B cell (primary cell): ENCODE data around the gene NAA15. TPM values are rescaled to one million over a fixed set of nuclear protein-coding genes. Genes with fewer than 3 reads are reported as not detected.

Experiments
- ATAC-seq: fragments of 200-7000 bp; cut with Tn5 transposase; one replicate; pipeline ENCODE4 v1.10.0; 2021; ENCODE audit warnings: low read depth, mild to moderate bottlenecking, moderate number of reproducible peaks, moderate library complexity
- CTCF ChIA-PET: fragments of 350-600 bp; sonication (Branson Sonifier 250); formaldehyde crosslinking; loops from one replicate; lab custom pipeline; 2021; ENCODE audit warnings: antibody characterized with exemption, inconsistent platforms; lab: Charles Lee
- POLR2A ChIA-PET: fragments of 350-600 bp; sonication (Branson Sonifier 250); formaldehyde crosslinking; loops from one replicate; lab custom pipeline; 2021; ENCODE audit warnings: antibody characterized with exemption; lab: Charles Lee
- DNase-seq: peaks from one replicate; pipeline ENCODE4 v3.0.0; 2013
- H2AFZ ChIP-seq: 2 replicates; pipeline ENCODE4 v1.6.1; 2012; ENCODE audit warnings: mild to moderate bottlenecking, low read depth, low read length; ENCODE audit not compliant: insufficient read depth, poor library complexity, severe bottlenecking
- H3K27ac ChIP-seq, 2 donors: 1 replicate in 1 of 2; 2 replicates in 1 of 2; pipeline ENCODE4 v1.5.1; 2012 to 2013; ENCODE audit warnings: low read length in 2 of 2, mild to moderate bottlenecking in 2 of 2, moderate library complexity in 1 of 2
- H3K27me3 ChIP-seq, 4 experiments: fragments of 200-600 bp in 1 of 4; sonication (generic) in 1 of 4; replicated peaks in 1 of 4; 1 replicate in 2 of 4; 2 replicates in 2 of 4; pipeline versions ENCODE4 v1.6.1 to v1.7.0; 2013 to 2016; ENCODE audit warnings: low read length in 3 of 4, mild to moderate bottlenecking in 2 of 4, mixed read lengths in 1 of 4, moderate library complexity in 1 of 4; ENCODE audit not compliant: insufficient read depth in 4 of 4, control insufficient read depth in 3 of 4; ENCODE audit errors: control extremely low read depth in 1 of 4
- H3K36me3 ChIP-seq, 2 experiments: replicated peaks in 1 of 2; 1 replicate in 1 of 2; 2 replicates in 1 of 2; pipeline versions ENCODE4 v1.6.1 to v1.7.1; 2013; ENCODE audit warnings: low read length in 1 of 2; ENCODE audit not compliant: insufficient read depth in 2 of 2, control insufficient read depth in 1 of 2; ENCODE audit errors: control extremely low read depth in 1 of 2, extremely low read depth in 1 of 2
- H3K4me1 ChIP-seq, 2 donors: fragments of 200-600 bp in 1 of 2; sonication (generic) in 1 of 2; 1 replicate in 1 of 2; 2 replicates in 1 of 2; pipeline versions ENCODE4 v1.5.1 to v1.6.1; 2013 to 2017; ENCODE audit warnings: low read length in 2 of 2; ENCODE audit not compliant: control insufficient read depth in 2 of 2, insufficient read depth in 2 of 2
- H3K4me2 ChIP-seq: replicated peaks from 2 replicates; pipeline ENCODE3; 2012; ENCODE audit warnings: mild to moderate bottlenecking, low read depth, low read length; ENCODE audit not compliant: poor library complexity, severe bottlenecking
- H3K4me3 ChIP-seq, 5 experiments: fragments of 200-600 bp in 1 of 5; sonication (generic) in 1 of 5; 1 replicate in 3 of 5; 2 replicates in 2 of 5; pipeline versions ENCODE4 v1.5.1 to v1.7.0; 2011 to 2016; ENCODE audit warnings: low read length in 4 of 5, mild to moderate bottlenecking in 4 of 5, low read depth in 2 of 5, control low read depth in 1 of 5, moderate library complexity in 1 of 5; ENCODE audit not compliant: insufficient read depth in 1 of 5; ENCODE audit errors: control extremely low read depth in 1 of 5, extremely low read depth in 1 of 5
- H3K79me2 ChIP-seq: fragments of 200-600 bp; sonication (generic); one replicate; pipeline ENCODE4 v1.6.0; 2016; ENCODE audit warnings: low read length; ENCODE audit not compliant: control insufficient read depth, insufficient read depth
- H3K9ac ChIP-seq: fragments of 200-600 bp; sonication (generic); 2 replicates; pipeline ENCODE4 v1.6.1; 2017; ENCODE audit warnings: mild to moderate bottlenecking, low read length, moderate library complexity
- H3K9me3 ChIP-seq, 3 donors: one replicate each; pipeline versions ENCODE4 v1.6.1 to v1.7.1; 2013; ENCODE audit warnings: low read length in 2 of 3; ENCODE audit not compliant: control insufficient read depth in 2 of 3, insufficient read depth in 1 of 3; ENCODE audit errors: control extremely low read depth in 1 of 3
- H4K20me1 ChIP-seq: 2 replicates; pipeline ENCODE4 v1.6.0; 2012; ENCODE audit warnings: mild to moderate bottlenecking, low read length; ENCODE audit not compliant: insufficient read depth, control insufficient read depth, poor library complexity, severe bottlenecking
- H3K27ac Mint-ChIP-seq: one replicate; pipeline ENCODE4 v1.8.0; 2021; ENCODE audit warnings: mixed read lengths
- H3K27me3 Mint-ChIP-seq: one replicate; pipeline ENCODE4 v1.8.0; 2021; ENCODE audit warnings: mixed read lengths
- H3K4me1 Mint-ChIP-seq: one replicate; pipeline ENCODE4 v1.8.0; 2021; ENCODE audit warnings: mixed read lengths
- H3K4me3 Mint-ChIP-seq: one replicate; pipeline ENCODE4 v1.8.0; 2021; ENCODE audit warnings: mixed read lengths
- H3K9me3 Mint-ChIP-seq: one replicate; pipeline ENCODE4 v1.8.0; 2022; ENCODE audit warnings: mixed read lengths; ENCODE audit not compliant: insufficient read depth
- EZH2 ChIP-seq: IDR thresholded peaks from 2 replicates; pipeline ENCODE4 v1.6.1; 2012; ENCODE audit warnings: borderline replicate concordance, low read depth, mild to moderate bottlenecking, moderate library complexity, low read length; ENCODE audit not compliant: insufficient read depth, poor library complexity, severe bottlenecking
- WGBS: methylation state at CpG from one replicate; pipeline ENCODE4 v1.1.5; 2013; ENCODE audit warnings: missing lambda C conversion rate; ENCODE audit not compliant: insufficient coverage; 5-methylcytosine and 5-hydroxymethylcytosine counted together
- intact Hi-C: fragments of 100-400 bp; cut with micrococcal nuclease; formaldehyde crosslinking; loops from one replicate; pipeline ENCODE4 v1.10.0; 2022
- polyA plus RNA-seq: library from polyadenylated mRNA; depleted of rRNA; stranded (reverse); fragments of >200 nt; gene quantifications from 2 replicates; pipeline ENCODE4 v1.2.3, GENCODE V29; 2012
- total RNA-seq, 2 donors: library from RNA; stranded (reverse); fragments of 120-200 nt in 1 of 2; gene quantifications; 1 replicate in 1 of 2; 2 replicates in 1 of 2; pipeline versions ENCODE4 v1.2.3 to v1.2.4, GENCODE V29; 2013 to 2022
- TF ChIP-seq, protein P1 (sequence below): fragments of 200-600 bp; IDR thresholded peaks from one replicate; pipeline ENCODE4 v1.8.0; 2022; ENCODE audit warnings: antibody characterized with exemption, mild to moderate bottlenecking

NAA15 gene
- total and polyA plus RNA-seq, 2 donors (not counting 1 experiment from before 2014, with no cell fraction given): 10.0 to 56.7 TPM

GRCh38 chr4:139295206-139295941 lies 5.9 kb upstream of the NAA15 start:
- H3K27ac Mint-ChIP-seq: peak overlapping the region; percentile 96
- no peaks in the 10 kb centered on the region for H3K9me3 ChIP-seq
- intact Hi-C loops: loop anchor here (1.0 kb wide), 5 partner anchors 29 to 265 kb away; no protein-coding TSS in a partner anchor
- ChIA-PET CTCF (interaction anchor here (0.6 to 4.8 kb wide), 55 partner anchors 9 to 1132 kb away, joined by 3 to 81 read pairs (median 4); partner anchors contain the start of genes CLGN, ELF2 and MGARP), POLR2A (interaction anchor here (0.8 to 1.8 kb wide), 6 partner anchors 63 to 212 kb away, joined by 3 to 6 read pairs (median 4); partner anchors contain the start of gene ELF2)
- H3K27me3 ChIP-seq: no peaks in the 10 kb centered on the region
- H3K36me3 ChIP-seq: peaks cover 2 to 16% of the 10 kb centered on the region in 2 experiments
- H4K20me1 ChIP-seq: no peaks in the 10 kb centered on the region
- peaks cover 26% of the 10 kb centered on the region for H3K4me1 Mint-ChIP-seq
- peak; percentile 96 for DNase-seq
- H3K4me3 Mint-ChIP-seq: peak overlapping the region; percentile 97
- H2AFZ ChIP-seq: peak overlapping the region; percentile 96
- peak overlapping the region; percentile 97 for H3K9ac ChIP-seq
- H3K79me2 ChIP-seq: peaks cover 65% of the 10 kb centered on the region
- peak overlapping the region; percentile 89 to 92 for H3K27ac ChIP-seq
- H3K4me3 ChIP-seq: peak overlapping the region; percentile 78 to 96 (median 91)
- ATAC-seq: peak; percentile 98
- under 1% methylated on average over 48 of the region's 51 CpGs for WGBS
- H3K4me1 ChIP-seq: peaks cover 16 to 23% of the 10 kb centered on the region in 2 donors
- H3K9me3 Mint-ChIP-seq: no peaks in the 10 kb centered on the region
- H3K27me3 Mint-ChIP-seq: no peaks in the 10 kb centered on the region
- peak overlapping the region; percentile 91 for H3K4me2 ChIP-seq
- TF ChIP-seq, protein P1, sequence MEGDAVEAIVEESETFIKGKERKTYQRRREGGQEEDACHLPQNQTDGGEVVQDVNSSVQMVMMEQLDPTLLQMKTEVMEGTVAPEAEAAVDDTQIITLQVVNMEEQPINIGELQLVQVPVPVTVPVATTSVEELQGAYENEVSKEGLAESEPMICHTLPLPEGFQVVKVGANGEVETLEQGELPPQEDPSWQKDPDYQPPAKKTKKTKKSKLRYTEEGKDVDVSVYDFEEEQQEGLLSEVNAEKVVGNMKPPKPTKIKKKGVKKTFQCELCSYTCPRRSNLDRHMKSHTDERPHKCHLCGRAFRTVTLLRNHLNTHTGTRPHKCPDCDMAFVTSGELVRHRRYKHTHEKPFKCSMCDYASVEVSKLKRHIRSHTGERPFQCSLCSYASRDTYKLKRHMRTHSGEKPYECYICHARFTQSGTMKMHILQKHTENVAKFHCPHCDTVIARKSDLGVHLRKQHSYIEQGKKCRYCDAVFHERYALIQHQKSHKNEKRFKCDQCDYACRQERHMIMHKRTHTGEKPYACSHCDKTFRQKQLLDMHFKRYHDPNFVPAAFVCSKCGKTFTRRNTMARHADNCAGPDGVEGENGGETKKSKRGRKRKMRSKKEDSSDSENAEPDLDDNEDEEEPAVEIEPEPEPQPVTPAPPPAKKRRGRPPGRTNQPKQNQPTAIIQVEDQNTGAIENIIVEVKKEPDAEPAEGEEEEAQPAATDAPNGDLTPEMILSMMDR: peak; percentile 93
- TF ChIP-seq EZH2: no peak
